ENCODE measurements around the gene HRH1.

DNA sequence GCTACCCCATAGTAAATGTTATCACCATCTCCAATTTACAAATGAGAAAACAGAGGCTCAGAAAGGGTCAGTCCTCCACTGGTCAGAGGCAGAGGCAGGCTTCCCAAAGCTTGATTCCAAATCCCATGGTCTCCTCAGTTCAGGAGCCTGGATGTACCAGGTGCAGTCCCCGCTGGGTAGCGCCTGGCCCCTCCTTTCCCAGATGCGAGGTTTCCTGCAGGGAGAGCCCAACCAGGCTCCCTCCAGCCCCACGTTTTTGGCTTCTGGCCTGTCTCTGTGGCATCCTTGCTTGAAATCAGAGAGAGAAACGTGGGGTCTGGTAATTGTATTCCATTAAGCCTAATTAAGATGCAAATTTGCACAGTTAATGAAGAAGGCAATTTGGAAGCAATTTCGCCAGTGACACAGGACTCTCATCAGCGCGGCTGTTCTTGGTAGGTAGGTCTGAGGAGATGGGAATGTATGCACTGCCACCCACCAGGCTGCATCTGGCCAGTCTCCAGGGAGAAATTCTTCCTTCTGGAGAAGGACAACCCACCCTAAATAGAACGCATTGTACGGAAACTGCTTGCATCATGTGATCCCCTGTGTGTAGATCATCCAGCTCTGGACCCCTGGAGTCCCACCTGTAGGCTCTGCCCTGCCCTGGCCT, 50.5 kb downstream of the HRH1 start:
- TF ChIP-seq, protein P1, sequence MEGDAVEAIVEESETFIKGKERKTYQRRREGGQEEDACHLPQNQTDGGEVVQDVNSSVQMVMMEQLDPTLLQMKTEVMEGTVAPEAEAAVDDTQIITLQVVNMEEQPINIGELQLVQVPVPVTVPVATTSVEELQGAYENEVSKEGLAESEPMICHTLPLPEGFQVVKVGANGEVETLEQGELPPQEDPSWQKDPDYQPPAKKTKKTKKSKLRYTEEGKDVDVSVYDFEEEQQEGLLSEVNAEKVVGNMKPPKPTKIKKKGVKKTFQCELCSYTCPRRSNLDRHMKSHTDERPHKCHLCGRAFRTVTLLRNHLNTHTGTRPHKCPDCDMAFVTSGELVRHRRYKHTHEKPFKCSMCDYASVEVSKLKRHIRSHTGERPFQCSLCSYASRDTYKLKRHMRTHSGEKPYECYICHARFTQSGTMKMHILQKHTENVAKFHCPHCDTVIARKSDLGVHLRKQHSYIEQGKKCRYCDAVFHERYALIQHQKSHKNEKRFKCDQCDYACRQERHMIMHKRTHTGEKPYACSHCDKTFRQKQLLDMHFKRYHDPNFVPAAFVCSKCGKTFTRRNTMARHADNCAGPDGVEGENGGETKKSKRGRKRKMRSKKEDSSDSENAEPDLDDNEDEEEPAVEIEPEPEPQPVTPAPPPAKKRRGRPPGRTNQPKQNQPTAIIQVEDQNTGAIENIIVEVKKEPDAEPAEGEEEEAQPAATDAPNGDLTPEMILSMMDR (IDR thresholded peaks at IDR 0.05; ENCODE audit: low read length), result no peak
- TF ChIP-seq EZH2 (IDR thresholded peaks at IDR 0.05; ENCODE audit: borderline replicate concordance, low read length), result no peak
